Activated CD4-positive, alpha-beta T cell treated with anti-CD3 and anti-CD28 coated beads for 24 hours (primary cell): Measurements from ENCODE around the gene POLR1A.

ENCODE experiments used
- DNase-seq, 2 donors: peaks; one replicate each; pipeline ENCODE4 v3.0.0-alpha.2; 2020; ENCODE audit warnings: low read depth in 2 of 2

The POLR1A gene

GRCh38 chr2:86097114-86097896 is 8.4 kb downstream of the POLR1A start:
- DNase-seq: no peak

DNA sequence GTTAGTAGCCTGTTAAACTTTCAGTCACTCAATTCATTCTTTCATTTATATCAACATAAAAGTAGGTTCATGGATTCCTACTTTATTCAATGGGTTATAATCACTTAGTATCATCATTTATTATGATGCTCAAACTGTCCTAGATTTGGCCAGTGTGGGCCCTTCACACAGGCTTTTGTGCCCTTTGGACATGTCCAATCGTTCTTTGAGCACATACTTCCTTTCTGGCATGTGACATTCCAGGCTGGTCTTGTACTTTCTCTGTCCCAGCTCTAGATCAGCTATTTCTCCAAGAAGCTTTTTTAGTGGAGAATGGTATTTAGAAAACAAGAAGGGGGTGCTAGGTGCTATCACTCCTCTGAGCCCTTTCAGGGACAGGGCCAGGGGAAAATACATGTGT is 11.5 kb downstream of the POLR1A start:
- no peak for DNase-seq

- no peak for DNase-seq
Observed at GRCh38 chr2:86087936-86088850, 17.5 kb downstream of the POLR1A start.

DNA sequence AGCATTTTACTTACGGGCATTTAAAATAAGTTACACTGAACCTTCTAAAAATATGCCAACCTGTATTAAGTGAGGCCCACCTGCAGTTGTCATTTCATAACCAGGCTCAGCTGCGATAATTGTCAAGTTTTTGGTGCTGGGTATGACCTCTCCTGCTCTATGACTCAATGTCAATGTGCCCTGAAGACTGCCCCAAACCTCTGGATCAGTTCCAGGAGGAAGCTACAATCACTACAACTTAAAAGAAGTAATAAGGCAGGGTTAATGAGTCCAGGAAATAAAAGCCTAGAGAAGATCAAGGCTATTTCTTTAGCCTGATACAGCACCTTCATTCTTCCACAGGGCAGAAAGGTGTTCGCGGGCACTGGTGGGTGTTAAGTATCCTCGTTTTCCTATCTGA is 22.9 kb downstream of the POLR1A start:
- DNase-seq: no peak

- DNase-seq: no peak
Observed at GRCh38 chr2:86081724-86082123, 24.0 kb downstream of the POLR1A start.

DNA sequence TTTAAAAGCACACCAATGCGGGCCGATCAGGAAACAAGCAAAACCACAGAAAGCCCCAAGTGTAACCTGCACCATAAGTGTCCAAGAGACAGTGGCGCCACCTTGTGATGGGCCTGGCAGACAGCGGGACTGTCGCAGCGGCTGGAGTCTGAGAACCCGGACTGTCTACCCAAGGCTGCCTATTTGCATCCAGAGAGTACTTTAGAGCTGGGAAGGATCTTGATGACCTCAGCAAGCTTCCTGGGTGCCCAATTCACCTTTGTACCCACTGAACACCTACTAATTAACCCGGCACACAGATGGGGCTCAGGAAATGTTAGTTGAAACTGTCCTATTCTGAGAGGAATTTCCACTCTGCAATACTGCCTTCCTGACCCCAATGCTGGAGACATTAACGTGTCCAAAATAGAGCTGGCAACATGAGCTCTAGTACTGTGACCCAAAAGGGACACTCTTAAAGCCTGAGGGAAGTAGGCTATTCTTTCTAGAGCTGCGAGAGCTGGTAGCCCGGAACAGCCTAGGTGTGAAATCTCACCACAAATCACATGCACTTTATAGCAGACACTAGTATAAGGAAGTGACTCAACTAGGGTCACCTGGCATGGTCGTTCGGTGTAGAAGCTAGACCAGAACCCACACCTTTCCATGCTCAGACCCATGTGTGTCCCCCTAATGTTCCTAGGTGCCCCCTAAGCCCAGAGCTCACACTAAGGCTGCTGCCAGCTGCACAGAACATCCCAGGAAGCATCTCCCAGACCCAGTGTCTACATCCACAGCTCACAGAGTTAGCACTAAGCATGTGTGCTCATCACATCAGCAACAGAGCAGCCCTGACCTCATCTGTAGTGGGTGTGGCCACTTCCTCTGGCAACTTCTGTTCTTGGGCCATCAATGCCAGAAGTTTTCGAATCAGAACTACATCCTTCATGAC is 25.4 kb downstream of the POLR1A start:
- DNase-seq: peak; percentile 57 to 67

DNA sequence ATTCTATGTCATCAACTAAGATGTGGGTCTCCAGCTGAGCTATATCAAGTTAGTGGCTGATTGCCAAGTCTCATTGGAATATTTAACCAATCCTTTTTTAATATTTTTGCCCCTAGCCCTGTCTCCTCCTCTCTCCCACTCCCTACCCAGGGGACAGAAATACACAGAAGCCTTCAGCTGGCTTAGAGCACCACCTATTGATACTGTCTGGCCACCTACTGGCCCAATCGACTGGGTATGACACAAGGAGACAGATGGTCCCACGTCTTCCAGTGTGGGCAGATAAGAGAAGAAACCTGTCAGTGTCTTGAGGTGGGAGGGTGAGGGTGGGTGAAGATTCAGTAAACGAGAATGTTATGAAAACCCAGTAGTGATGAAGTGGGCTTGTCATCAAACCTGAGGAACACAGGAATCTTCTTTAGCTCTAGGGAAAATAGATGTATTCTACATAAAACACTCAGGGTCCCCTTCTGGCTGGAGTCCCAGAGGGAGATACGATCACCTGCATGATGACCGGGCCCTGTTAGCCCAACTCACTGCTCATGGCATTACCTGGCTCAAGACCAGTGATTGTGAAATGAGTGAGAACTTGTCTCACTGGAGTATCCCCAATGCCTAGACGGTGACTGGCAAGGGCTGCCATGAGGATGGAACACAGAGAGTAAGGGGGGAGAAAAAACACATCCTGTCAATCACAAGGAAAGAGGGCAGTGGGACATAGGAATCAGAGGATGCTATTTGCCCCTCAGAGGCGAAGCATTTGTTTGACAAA is 26.7 kb downstream of the POLR1A start:
- DNase-seq: no peak

DNA sequence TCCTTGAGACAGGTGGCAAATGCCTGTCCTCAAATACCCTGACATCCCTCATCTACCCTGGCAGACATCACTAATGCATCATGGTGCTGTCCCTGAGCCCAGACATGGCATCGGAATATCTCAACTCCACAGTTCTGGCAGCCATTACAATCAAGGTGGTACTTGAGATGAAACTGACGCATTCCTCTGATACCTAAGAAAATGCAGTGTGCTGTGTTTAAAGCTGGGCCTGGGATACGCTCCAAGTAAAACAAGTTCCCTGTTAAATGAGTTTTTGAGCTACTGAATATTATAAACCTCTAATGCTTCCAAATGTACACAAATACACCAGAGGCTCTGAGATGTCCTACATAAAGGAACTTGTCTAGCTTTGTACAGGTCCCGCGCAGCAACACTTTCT is 29.8 kb downstream of the POLR1A start:
- no peak for DNase-seq

GRCh38 chr2:86074811-86075210 is 30.9 kb downstream of the POLR1A start:
- no peak for DNase-seq

- DNase-seq: no peak
Observed at GRCh38 chr2:86074256-86074655, 31.4 kb downstream of the POLR1A start.

DNA sequence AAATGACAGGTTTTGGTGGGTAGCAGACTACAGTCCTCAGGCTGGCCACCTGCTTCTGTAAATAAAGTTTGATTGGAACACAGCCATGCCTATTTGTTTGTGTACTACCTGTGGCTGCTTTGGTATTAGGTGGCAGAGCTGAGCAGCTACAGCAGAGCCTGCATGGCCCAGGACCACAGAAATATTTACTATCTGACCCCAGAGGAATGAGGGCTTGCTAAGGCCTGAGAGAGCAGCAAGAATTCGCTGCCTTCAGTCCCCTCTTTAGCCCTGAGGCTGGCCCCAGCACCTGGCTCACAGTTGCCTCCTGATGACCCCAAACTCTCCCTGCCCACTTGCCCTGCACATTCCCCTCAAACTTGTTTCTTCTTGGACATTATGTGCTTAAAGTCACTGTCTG is 32.5 kb downstream of the POLR1A start:
- no peak for DNase-seq

DNA sequence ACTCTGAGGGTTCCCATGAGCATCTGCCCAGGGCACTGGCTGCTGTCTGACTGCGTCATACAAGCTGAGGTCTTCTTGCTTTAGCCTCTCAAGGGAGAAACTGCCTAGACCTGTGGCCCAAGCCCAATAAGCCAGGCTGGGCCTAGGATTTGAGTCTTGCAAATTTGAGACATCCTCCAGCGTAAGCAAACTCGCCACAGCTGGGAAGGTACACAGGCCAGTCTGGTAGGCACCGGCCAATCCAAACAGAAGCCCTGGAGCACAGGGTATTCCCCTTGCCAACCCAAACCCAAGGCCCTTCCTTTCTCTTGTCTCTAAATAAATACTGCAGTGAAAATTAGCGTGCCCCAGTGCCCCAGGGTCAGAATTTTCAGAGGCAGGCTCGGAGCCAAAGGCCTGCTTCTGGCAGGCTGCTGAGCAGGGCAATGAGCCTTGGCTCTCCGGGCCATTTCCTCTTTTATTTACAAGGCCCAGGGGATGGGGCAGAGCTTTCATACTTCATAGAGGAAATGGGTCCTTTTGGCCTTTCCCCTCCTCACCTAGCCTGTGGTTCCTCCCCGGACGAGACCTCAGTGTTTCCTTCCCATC is 33.3 kb downstream of the POLR1A start:
- no peak for DNase-seq

DNA sequence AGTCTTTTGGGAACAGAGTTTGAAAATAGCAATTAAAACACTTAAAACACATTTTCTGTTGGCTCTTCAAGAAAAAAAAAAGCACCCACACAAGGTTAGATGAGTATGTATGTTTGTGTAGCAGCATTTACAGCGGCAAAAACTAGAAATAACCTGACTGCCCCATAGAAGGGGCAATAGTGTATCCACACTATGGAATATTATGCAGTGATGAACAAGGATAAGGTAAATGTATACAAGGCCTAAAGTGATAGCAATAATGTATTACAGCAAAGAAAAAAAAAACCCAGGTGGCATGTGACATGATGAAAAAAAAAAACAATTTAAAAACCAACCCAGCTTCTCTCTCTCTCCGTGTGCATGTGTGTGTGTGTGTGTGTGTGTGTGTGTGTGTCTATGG is 34.8 kb downstream of the POLR1A start:
- DNase-seq: no peak

GRCh38 chr2:86069783-86070339 is 35.8 kb downstream of the POLR1A start:
- no peak for DNase-seq

DNA sequence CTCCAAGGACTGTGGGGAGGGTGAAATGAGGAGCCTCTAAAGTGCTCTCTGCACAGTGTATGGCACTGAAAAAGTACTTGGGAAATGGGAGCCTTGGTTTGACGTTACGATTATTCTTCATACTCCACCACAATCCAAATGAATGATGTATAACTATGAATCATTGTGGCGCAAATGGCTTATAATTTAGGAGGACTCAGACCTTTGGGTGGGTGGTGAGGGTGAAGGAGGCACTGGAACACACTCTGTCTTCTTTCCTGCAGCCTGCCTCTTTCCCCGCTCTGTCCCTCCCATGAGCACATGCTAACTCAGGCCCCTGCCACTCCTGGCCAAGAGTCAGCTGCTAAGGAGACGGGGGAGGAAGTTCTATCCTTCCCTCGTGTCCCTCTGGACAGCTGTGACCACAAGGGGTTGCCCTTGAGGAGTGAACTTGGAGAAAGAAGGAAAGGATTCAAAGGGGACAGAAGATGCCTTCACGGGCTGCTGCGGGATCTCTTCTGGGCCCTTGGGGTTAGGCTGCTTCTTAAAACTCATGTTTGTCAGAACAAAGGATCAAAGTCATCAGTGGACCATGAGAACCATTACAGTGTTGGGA is 36.5 kb downstream of the POLR1A start:
- no peak for DNase-seq

GRCh38 chr2:86068648-86069047 is 37.0 kb downstream of the POLR1A start:
- no peak for DNase-seq

- DNase-seq: peak in 1 of 2 donors; percentile 4
Observed at GRCh38 chr2:86068136-86068588, 37.5 kb downstream of the POLR1A start.

DNA sequence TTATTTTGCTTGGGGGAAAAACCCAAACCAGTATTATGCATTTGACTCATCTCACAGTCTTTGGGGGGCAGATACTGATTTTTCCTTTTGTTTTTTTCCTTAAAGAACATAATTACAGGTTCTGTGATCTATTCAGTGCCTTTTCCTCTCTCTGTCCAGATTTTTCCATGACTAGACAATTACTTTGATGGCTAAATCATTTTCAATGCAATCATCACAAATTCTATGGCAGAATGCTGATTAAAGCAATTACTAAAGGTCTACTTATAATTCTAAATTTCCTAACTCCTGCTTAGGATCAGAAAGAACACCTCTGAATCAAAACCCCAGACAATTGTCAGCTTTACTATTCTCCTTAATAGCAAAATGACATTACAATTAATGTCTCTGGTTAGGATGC is 38.8 kb downstream of the POLR1A start:
- no peak for DNase-seq

DNA sequence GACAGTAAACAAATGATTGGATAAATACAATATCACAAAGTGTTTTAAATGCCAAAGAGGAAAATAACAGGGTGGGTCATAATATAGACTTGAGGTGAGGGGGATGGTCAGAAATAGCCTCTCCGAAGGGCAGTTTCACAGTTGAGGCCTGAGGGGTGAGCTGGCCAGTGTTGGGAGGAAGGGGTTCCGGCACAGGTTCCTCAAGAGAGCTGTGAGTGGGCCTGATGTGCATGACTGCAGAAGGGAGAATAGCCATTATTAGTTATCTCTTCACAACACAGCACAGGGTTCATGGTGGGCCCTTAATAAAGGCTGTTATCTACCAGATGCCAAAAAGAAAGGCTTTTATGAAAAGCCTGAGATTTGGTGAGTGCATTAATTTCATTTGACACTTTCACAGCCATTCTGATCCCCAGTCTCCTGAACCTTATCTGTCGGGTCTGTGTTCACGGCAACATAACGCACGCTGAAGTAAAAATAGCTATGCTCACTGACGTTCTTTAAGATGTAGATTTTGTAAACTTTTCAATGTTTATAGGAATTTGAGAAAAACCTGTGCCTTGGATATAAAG is 39.6 kb downstream of the POLR1A start:
- DNase-seq: no peak

- no peak for DNase-seq
Observed at GRCh38 chr2:86065512-86065911, 40.2 kb downstream of the POLR1A start.
